Hepatocyte (in vitro differentiated cells): ENCODE data around the gene PTPRR.

Experiments
- CTCF ChIP-seq: fragments of 200-600 bp; sonication (generic); IDR thresholded peaks from 2 replicates; pipeline ENCODE4 v1.5.1; 2016; ENCODE audit warnings: antibody characterized with exemption, mild to moderate bottlenecking; ENCODE audit not compliant: poor library complexity
- EZH2phosphoT487 ChIP-seq: fragments of 200-600 bp; sonication (generic); IDR thresholded peaks from one replicate; pipeline ENCODE4 v1.6.1; 2018; ENCODE audit warnings: antibody characterized with exemption, mild to moderate bottlenecking, low read depth, moderate library complexity; ENCODE audit not compliant: unreplicated experiment, severe bottlenecking

DNA sequence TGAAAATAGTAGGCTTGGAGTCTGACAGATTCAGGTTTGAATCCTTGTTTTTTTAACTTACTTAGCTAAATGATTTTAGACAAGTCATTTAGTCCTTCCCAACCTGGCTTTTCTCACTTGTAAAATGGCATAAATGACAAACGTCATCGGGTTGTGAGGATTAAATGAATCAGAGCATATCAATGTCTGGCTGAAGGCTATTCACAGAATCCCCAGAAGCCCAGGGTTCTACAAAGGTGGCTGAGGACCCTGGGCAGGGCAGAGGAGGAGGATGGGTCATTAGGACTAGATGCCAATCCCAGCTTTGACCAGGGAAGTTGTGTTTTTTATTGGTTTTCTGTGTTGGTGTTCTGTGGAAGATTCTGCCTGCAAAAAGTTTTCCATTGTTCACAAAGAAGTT is 275.7 kb downstream of the PTPRR start:
- TF ChIP-seq CTCF = no peak
- TF ChIP-seq EZH2phosphoT487 = no peak
